DOHH2 (cell line): ENCODE data around the gene HYDIN.

ENCODE experiments used
- H3F3A ChIP-seq: fragments of 200-600 bp; sonication (generic), shearing (Covaris generic); 2 replicates; pipeline ENCODE4 v1.6.0; 2016; ENCODE audit warnings: antibody characterized with exemption, mild to moderate bottlenecking; ENCODE audit not compliant: control insufficient read depth, insufficient read depth
- H3K27ac ChIP-seq: fragments of 200-600 bp; sonication (generic); 2 replicates; pipeline ENCODE4 v1.5.1; 2014; ENCODE audit warnings: low read depth, mild to moderate bottlenecking, low read length, moderate library complexity
- H3K27me3 ChIP-seq: fragments of 200-600 bp; sonication (generic); 2 replicates; pipeline ENCODE4 v1.6.1; 2014; ENCODE audit warnings: mild to moderate bottlenecking, low read length, mixed read lengths; ENCODE audit not compliant: control insufficient read depth
- H3K36me3 ChIP-seq: fragments of 200-600 bp; sonication (generic); 2 replicates; pipeline ENCODE4 v1.6.1; 2014; ENCODE audit warnings: mild to moderate bottlenecking, low read length, moderate library complexity, mixed read lengths; ENCODE audit not compliant: control insufficient read depth
- H3K4me1 ChIP-seq: fragments of 200-600 bp; sonication (generic); 2 replicates; pipeline ENCODE4 v1.6.1; 2014; ENCODE audit warnings: mild to moderate bottlenecking, low read length, mixed read lengths; ENCODE audit not compliant: control insufficient read depth
- H3K4me2 ChIP-seq: fragments of 200-600 bp; sonication (generic); 2 replicates; pipeline ENCODE4 v1.6.0; 2014; ENCODE audit warnings: mild to moderate bottlenecking, low read length, moderate library complexity
- H3K4me3 ChIP-seq: fragments of 200-600 bp; sonication (generic); 2 replicates; pipeline ENCODE4 v1.5.1; 2014; ENCODE audit warnings: mild to moderate bottlenecking, low read length, mixed read lengths
- H3K79me2 ChIP-seq: fragments of 200-600 bp; sonication (generic); 2 replicates; pipeline ENCODE4 v1.6.1; 2014; ENCODE audit warnings: mild to moderate bottlenecking, low read length, mixed read lengths; ENCODE audit not compliant: control insufficient read depth
- H3K9me2 ChIP-seq: fragments of 200-600 bp; sonication (generic); replicated peaks from 2 replicates; pipeline ENCODE4 v1.6.1; 2014; ENCODE audit warnings: mild to moderate bottlenecking, low read length, mixed read lengths; ENCODE audit not compliant: control insufficient read depth
- H3K9me3 ChIP-seq: fragments of 200-600 bp; sonication (generic); 2 replicates; pipeline ENCODE4 v1.6.1; 2014; ENCODE audit warnings: antibody characterized with exemption, low read length, mixed read lengths; ENCODE audit not compliant: control insufficient read depth, insufficient read depth
- H4K20me1 ChIP-seq: fragments of 200-600 bp; sonication (generic); 2 replicates; pipeline ENCODE4 v1.6.0; 2014; ENCODE audit warnings: low read depth, mild to moderate bottlenecking, antibody characterized with exemption, low read length, moderate library complexity; ENCODE audit not compliant: control insufficient read depth, insufficient read depth
- CTCF ChIP-seq: fragments of 200-600 bp; sonication (generic); IDR thresholded peaks from one replicate; pipeline ENCODE4 v1.5.1; 2014; ENCODE audit warnings: antibody characterized with exemption, mild to moderate bottlenecking, low read depth, low read length; ENCODE audit not compliant: poor library complexity, severe bottlenecking
- EZH2phosphoT487 ChIP-seq: fragments of 200-600 bp; sonication (generic); IDR thresholded peaks from 2 replicates; pipeline ENCODE4 v1.6.1; 2017; ENCODE audit warnings: borderline replicate concordance, mild to moderate bottlenecking, antibody characterized with exemption, low read length, moderate library complexity, mixed read lengths

Gene HYDIN

GRCh38 chr16:70766658-70767057 lies 463.9 kb downstream of the HYDIN start:
- Histone ChIP-seq H3F3A (no peaks in the 10 kb centered on the region), H4K20me1 (no peaks in the 10 kb centered on the region), H3K9me3 (no peaks in the 10 kb centered on the region), H3K79me2 (no peaks in the 10 kb centered on the region), H3K4me3 (no peak overlapping the region), H3K4me1 (no peaks in the 10 kb centered on the region), H3K27me3 (no peaks in the 10 kb centered on the region), H3K27ac (no peak overlapping the region), H3K4me2 (no peak overlapping the region), H3K9me2 (no peaks in the 10 kb centered on the region), H3K36me3 (peaks cover 8% of the 10 kb centered on the region)
- no peak for TF ChIP-seq CTCF
- no peak for TF ChIP-seq EZH2phosphoT487

DNA sequence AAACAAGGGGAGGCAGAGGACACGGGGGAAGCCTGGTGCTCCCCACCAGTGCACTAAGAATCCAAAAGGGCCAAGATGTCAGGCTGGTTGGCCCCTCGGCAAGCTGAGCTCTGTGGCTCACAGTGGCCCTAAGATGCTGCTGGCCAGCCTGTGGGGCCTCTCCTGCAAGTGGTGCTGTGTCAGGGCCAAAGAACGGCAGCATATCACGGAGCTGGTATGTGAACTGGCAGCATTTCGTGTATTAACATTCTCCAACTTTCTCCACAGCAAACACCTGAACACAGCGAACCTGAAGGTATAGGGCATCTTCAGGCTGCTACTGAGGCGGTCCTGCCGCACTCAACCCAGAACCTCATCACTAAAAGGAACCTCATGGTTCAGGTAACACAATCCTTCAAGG lies 464.3 kb downstream of the HYDIN start:
- no peaks in the 10 kb centered on the region for H4K20me1 ChIP-seq
- no peak overlapping the region for H3K27ac ChIP-seq
- no peaks in the 10 kb centered on the region for H3K9me3 ChIP-seq
- H3K4me3 ChIP-seq = no peak overlapping the region
- no peaks in the 10 kb centered on the region for H3K27me3 ChIP-seq
- peaks cover 7% of the 10 kb centered on the region for H3K36me3 ChIP-seq
- no peaks in the 10 kb centered on the region for H3K4me1 ChIP-seq
- TF ChIP-seq EZH2phosphoT487 (no peak), CTCF (no peak)
- H3F3A ChIP-seq = no peaks in the 10 kb centered on the region
- H3K79me2 ChIP-seq = no peaks in the 10 kb centered on the region
- H3K4me2 ChIP-seq = no peak overlapping the region
- no peaks in the 10 kb centered on the region for H3K9me2 ChIP-seq

DNA sequence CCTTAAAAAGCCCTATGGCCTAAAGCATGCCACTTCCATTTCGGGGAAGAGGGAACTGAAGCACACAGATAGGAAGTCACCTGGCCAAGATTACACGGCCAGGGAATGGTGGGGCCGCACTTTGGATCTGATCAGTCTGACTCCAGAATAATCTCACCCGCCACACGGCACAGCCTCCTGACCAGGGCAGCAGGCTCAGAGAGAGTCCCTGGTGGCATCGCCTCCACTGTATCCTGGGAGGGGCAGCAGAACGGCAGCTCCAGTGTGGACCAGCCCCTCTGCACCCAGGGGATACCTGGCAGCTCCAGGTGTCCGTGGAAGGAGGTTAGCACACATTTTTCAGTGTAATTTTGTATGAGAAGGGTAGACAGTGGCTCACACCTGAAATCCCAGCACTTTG lies 465.0 kb downstream of the HYDIN start:
- H3F3A ChIP-seq = no peaks in the 10 kb centered on the region

More for the DNA sequence above, 465.0 kb downstream of the HYDIN start:
- no peaks in the 10 kb centered on the region for H3K4me1 ChIP-seq
- H3K79me2 ChIP-seq = no peaks in the 10 kb centered on the region
- TF ChIP-seq EZH2phosphoT487 = no peak
- TF ChIP-seq CTCF = no peak
- no peak overlapping the region for H3K27ac ChIP-seq
- no peaks in the 10 kb centered on the region for H4K20me1 ChIP-seq
- no peak overlapping the region for H3K4me3 ChIP-seq
- no peak overlapping the region for H3K4me2 ChIP-seq
- peaks cover 1% of the 10 kb centered on the region for H3K36me3 ChIP-seq
- no peaks in the 10 kb centered on the region for H3K9me3 ChIP-seq
- no peaks in the 10 kb centered on the region for H3K27me3 ChIP-seq
- no peaks in the 10 kb centered on the region for H3K9me2 ChIP-seq
